Measurements from ENCODE around the gene ST8SIA2. TPM values are rescaled to one million over a fixed set of nuclear protein-coding genes. Genes with fewer than 3 reads are reported as not detected.

ST8SIA2 gene
- total RNA-seq, 1 experiment from 2014 or later = 2.9 TPM

GRCh38 chr15:92400980-92401787 lies 7.5 kb downstream of the ST8SIA2 start (continued):
- TF ChIP-seq ATF6 (CRISPR knock-in tag; IDR thresholded peaks at IDR 0.05) (no peak), GTF2I (CRISPR knock-in tag; conservative IDR thresholded peaks at IDR 0.05) (no peak)

GRCh38 chr15:92402751-92403150 lies 9.1 kb downstream of the ST8SIA2 start:
- TF ChIP-seq RELA (CRISPR knock-in tag; IDR thresholded peaks at IDR 0.05; ENCODE audit: borderline replicate concordance) (no peak), ATF3 (CRISPR knock-in tag; conservative IDR thresholded peaks at IDR 0.05) (no peak), FOXP4 (CRISPR knock-in tag; IDR thresholded peaks at IDR 0.05) (no peak), ZNF396 (CRISPR knock-in tag; IDR thresholded peaks at IDR 0.05; ENCODE audit: borderline replicate concordance) (no peak), SMAD3 (CRISPR knock-in tag; IDR thresholded peaks at IDR 0.05; ENCODE audit: borderline replicate concordance) (no peak), GABPB1 (CRISPR knock-in tag; IDR thresholded peaks at IDR 0.05) (no peak), FOXP1 (CRISPR knock-in tag; IDR thresholded peaks at IDR 0.05; ENCODE audit: borderline replicate concordance) (no peak), USF1 (CRISPR knock-in tag; IDR thresholded peaks at IDR 0.05) (no peak), ZNF512 (CRISPR knock-in tag; IDR thresholded peaks at IDR 0.05; ENCODE audit: borderline replicate concordance) (no peak), GRHL2 (CRISPR knock-in tag; IDR thresholded peaks at IDR 0.05; ENCODE audit: insufficient replicate concordance, severe bottlenecking) (no peak), MXD4 (CRISPR knock-in tag; IDR thresholded peaks at IDR 0.05; ENCODE audit: borderline replicate concordance) (no peak), TP53 (CRISPR knock-in tag; IDR thresholded peaks at IDR 0.05) (no peak), GTF2I (CRISPR knock-in tag; conservative IDR thresholded peaks at IDR 0.05) (no peak), ZNF317 (CRISPR knock-in tag; IDR thresholded peaks at IDR 0.05; ENCODE audit: borderline replicate concordance, low read depth) (no peak), ZNF671 (CRISPR knock-in tag; IDR thresholded peaks at IDR 0.05) (no peak), SOX15 (CRISPR knock-in tag; IDR thresholded peaks at IDR 0.05) (no peak), ZNF121 (CRISPR knock-in tag; IDR thresholded peaks at IDR 0.05) (no peak), FOXJ3 (CRISPR knock-in tag; IDR thresholded peaks at IDR 0.05; ENCODE audit: borderline replicate concordance) (no peak)
- Mint-ChIP-seq H3K27me3 (ENCODE audit: low read depth) (peaks cover 10% of the 10 kb centered on the region), H3K9me3 (no peaks in the 10 kb centered on the region), H3K36me3 (no peaks in the 10 kb centered on the region), H3K27ac (no peak overlapping the region), H3K4me3 (no peak overlapping the region), H3K4me1 (peaks cover 10% of the 10 kb centered on the region)
- no peak for DNase-seq (ENCODE audit: low spot score)
- CTCF ChIA-PET = interaction anchor here (0.9 to 3.0 kb wide), 4 partner anchors 11 to 546 kb away, joined by 3 to 15 read pairs (median 4); no protein-coding TSS in a partner anchor
- POLR2A ChIA-PET = no interaction called here
- no peak for ATAC-seq

Measured in WTC11 (cell line).